Heart left ventricle (tissue), 16 donors: ENCODE measurements around the gene SEMA3E. TPM values are rescaled to one million over a fixed set of nuclear protein-coding genes. Genes with fewer than 3 reads are reported as not detected.

Source experiments
- ATAC-seq, 4 donors: fragments of 200-7000 bp; cut with Tn5 transposase; one replicate each; pipeline ENCODE4 v1.9.1; 2020 to 2022; ENCODE audit warnings: moderate library complexity in 4 of 4, mild to moderate bottlenecking in 3 of 4, moderate number of reproducible peaks in 1 of 4
- DNase-seq, 5 donors: peaks; one replicate each; pipeline ENCODE4 v3.0.0-alpha.2; 2020
- H3K27ac ChIP-seq, 12 donors: fragments of 200-600 bp; sonication (generic) in 4 of 12; one replicate each; pipeline versions ENCODE4 v1.5.0 to v1.8.0; 2016 to 2022; ENCODE audit warnings: mild to moderate bottlenecking in 2 of 12
- H3K27me3 ChIP-seq, 9 donors: fragments of 200-600 bp; sonication (generic) in 2 of 9; one replicate each; pipeline versions ENCODE4 v1.5.1 to v1.8.0; 2016 to 2022; ENCODE audit warnings: mild to moderate bottlenecking in 3 of 9
- H3K36me3 ChIP-seq, 9 donors: fragments of 200-600 bp; sonication (generic) in 2 of 9; one replicate each; pipeline versions ENCODE4 v1.5.0 to v1.8.0; 2018 to 2022; ENCODE audit warnings: mild to moderate bottlenecking in 2 of 9
- H3K4me1 ChIP-seq, 12 donors: fragments of 200-600 bp; sonication (generic) in 4 of 12; one replicate each; pipeline versions ENCODE4 v1.5.0 to v1.8.0; 2016 to 2022; ENCODE audit warnings: mild to moderate bottlenecking in 3 of 12
- H3K4me3 ChIP-seq, 12 donors: fragments of 200-600 bp; sonication (generic) in 4 of 12; one replicate each; pipeline versions ENCODE4 v1.5.0 to v1.8.0; 2017 to 2022; ENCODE audit warnings: mild to moderate bottlenecking in 9 of 12, moderate library complexity in 4 of 12
- H3K9me3 ChIP-seq, 12 donors: fragments of 200-600 bp; sonication (generic) in 4 of 12; one replicate each; pipeline versions ENCODE4 v1.5.0 to v1.8.0; 2016 to 2022; ENCODE audit warnings: mild to moderate bottlenecking in 1 of 12
- CTCF ChIP-seq, 12 donors: fragments of 200-600 bp; sonication (generic) in 4 of 12; IDR thresholded peaks; one replicate each; pipeline versions ENCODE4 v1.5.0 to v1.8.0; 2018 to 2022; ENCODE audit warnings: antibody characterized with exemption in 12 of 12, mild to moderate bottlenecking in 5 of 12
- POLR2A ChIP-seq, 2 donors: fragments of 450-650 bp; IDR thresholded peaks; one replicate each; pipeline ENCODE4 v1.6.1; 2017; ENCODE audit warnings: antibody characterized with exemption in 2 of 2, mild to moderate bottlenecking in 2 of 2, moderate library complexity in 2 of 2
- WGBS, 4 donors: extraction: QIAGEN DNeasy Blood & Tissue Kit in 2 of 4; methylation state at CpG; one replicate each; pipeline versions ENCODE4 v1.1.5 to v1.1.7; 2013 to 2018; 5-methylcytosine and 5-hydroxymethylcytosine counted together
- intact Hi-C, 10 donors: fragments of 100-400 bp; cut with DNase I; formaldehyde crosslinking; loops; one replicate each; pipeline versions ENCODE4 v1.11.1 to v1.14.2; 2022
- polyA plus RNA-seq, 2 donors: library from polyadenylated mRNA; stranded (reverse); fragments of 200-250 nt; gene quantifications; one replicate each; pipeline ENCODE4 v1.2.3, GENCODE V29; 2013
- total RNA-seq, 9 donors: library from RNA; depleted of rRNA in 2 of 9; stranded (reverse); fragments of >200 nt in 2 of 9; fragmentation: NEBNext Ultra II Directional in 3 of 9; extraction: Animal tissue kit (Norgen Biotek cat#: 25700) in 3 of 9; gene quantifications; one replicate each; pipeline versions ENCODE4 v1.1.0 to v1.2.4, GENCODE V29; 2016 to 2023
- donor health status: ischemic (EF 13 %, LVEDD 7.1; RV severe dilation, severe dysfunction).
- donor health status: healthy with polysubstance abuse.
- donor health status: DM: no; HTN: yes; CAD: no.
- donor health status: DM: no; HTN: no; CAD: no.
- donor health status: ischemic (EF 25% LVEDD 6.9; RV normal size, moderate dysfunction).
- donor health status: ischemic (EF 25% LVEDD 5.7; RV mildly dilated, moderate dysfunction).
- donor health status: healthy.
- donor health status: DM: yes; HTN: yes; CAD: no.
- donor health status: ischemic (EF 35%, LVEDD 5.7; RV mildly dilated, moderate dysfunction).
- donor health status: nonischemic (EF 11% LVEDD 7.7; RV severe dilation, severe dysfunction).
- donor health status: DM: yes; HTN: yes; CAD: no.
- donor health status: PGD.
- donor health status: ischemic (EF 29% LVEDD 5.4; RV normal size, mild dysfunction).
- donor health status: nonischemic (EF 23%, LVEDD 6.1; RV moderate dilation, normal function).

SEMA3E gene
- total and polyA plus RNA-seq, 11 donors = 0.04 to 1.2 (median 0.17) TPM; not detected in 3

- no peak overlapping the region for H3K4me3 ChIP-seq
- ATAC-seq = no peak
- H3K27me3 ChIP-seq = no peaks in the 10 kb centered on the region
- DNase-seq = no peak
- no peaks in the 10 kb centered on the region for H3K4me1 ChIP-seq
- no peaks in the 10 kb centered on the region for H3K36me3 ChIP-seq
- H3K9me3 ChIP-seq = peaks cover 0 to 4% (median 0%) of the 10 kb centered on the region in 12 donors
- intact Hi-C loops = no loop called here
- TF ChIP-seq CTCF (IDR thresholded peaks at IDR 0.05) = no peak
- WGBS, 4 donors = 72 to 79% (median 76%) methylated on average over 2 of the region's 2 CpGs
- H3K27ac ChIP-seq = no peak overlapping the region
Measured at GRCh38 chr7:83547526-83547925, 101.4 kb downstream of the SEMA3E start.

DNA sequence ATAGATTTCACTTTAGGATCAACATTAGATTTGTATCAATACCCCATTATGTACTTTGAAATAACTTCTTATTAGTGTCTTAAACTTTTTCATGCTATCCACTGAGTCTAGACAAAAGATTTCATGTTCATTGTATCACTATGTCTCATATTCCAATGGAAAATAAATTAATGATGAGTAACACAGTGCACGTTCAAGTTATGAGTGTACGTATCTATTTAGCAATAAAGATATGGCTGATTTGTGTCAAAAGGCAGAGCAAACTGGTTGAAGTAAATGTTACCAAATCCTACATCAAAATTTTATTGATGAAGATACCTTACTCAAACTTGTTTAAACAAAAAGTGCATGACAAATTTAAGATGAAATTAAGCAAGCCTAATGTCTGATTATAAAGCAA, 102.4 kb downstream of the SEMA3E start:
- WGBS, 4 donors = 42 to 87% (median 72%) methylated on average over 2 of the region's 2 CpGs
- no peak for ATAC-seq
- DNase-seq = no peak

DNA sequence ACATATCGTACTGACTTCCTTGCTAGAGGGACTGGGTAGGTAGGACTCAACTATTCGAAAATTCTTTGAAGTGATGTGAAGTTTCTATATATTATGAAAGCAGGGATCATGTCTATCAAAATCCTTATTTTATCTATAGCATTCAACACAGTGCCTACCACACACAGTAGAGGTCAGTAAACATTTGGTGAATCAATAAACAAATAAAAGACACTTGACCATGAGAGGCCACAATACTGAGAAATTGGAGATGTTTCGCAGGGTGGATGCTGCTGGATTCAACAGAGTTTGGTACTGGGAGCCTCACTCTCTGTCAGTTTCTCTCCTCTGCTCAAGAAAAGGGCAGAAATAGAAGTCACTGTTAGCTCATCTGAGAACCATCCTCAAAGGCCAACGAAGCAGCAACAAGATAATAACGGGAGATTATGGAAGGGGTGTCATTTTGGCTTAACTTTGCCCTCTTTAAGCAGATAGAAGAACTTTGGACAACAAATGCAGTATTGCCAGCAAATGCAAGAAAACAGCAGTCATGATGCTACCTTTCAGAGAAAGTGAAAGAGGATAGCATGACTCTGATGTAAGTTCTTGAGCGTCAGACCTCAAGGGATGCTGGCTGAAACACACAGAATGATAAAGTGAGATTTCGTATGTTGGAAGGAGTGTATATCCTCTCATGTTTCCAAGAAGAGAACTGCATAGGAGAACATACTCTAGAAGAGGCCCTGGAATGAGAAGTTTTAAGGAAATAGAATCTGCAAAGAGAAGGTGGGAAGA, 107.6 kb downstream of the SEMA3E start:
- 78 to 84% (median 80%) methylated on average over 7 of the region's 7 CpGs for WGBS, 4 donors
- TF ChIP-seq CTCF (IDR thresholded peaks at IDR 0.05) (no peak), POLR2A (IDR thresholded peaks at IDR 0.05) (no peak)
- intact Hi-C loops = no loop called here

More for the DNA sequence above, 102.4 kb downstream of the SEMA3E start:
- no peak overlapping the region for H3K27ac ChIP-seq
- TF ChIP-seq CTCF (IDR thresholded peaks at IDR 0.05) = no peak
- no peak for TF ChIP-seq POLR2A (IDR thresholded peaks at IDR 0.05)
- H3K36me3 ChIP-seq = no peaks in the 10 kb centered on the region
- no peak overlapping the region for H3K4me3 ChIP-seq
- no peaks in the 10 kb centered on the region for H3K4me1 ChIP-seq
- peaks cover 0 to 2% (median 0%) of the 10 kb centered on the region in 12 donors for H3K9me3 ChIP-seq
- intact Hi-C loops = no loop called here
- H3K27me3 ChIP-seq = no peaks in the 10 kb centered on the region

GRCh38 chr7:83534488-83534887, 114.5 kb downstream of the SEMA3E start:
- Histone ChIP-seq H3K36me3 (no peaks in the 10 kb centered on the region), H3K27ac (no peak overlapping the region), H3K4me1 (no peaks in the 10 kb centered on the region), H3K9me3 (no peaks in the 10 kb centered on the region), H3K27me3 (no peaks in the 10 kb centered on the region), H3K4me3 (no peak overlapping the region)
- ATAC-seq (no peak), DNase-seq (no peak)
- TF ChIP-seq CTCF (IDR thresholded peaks at IDR 0.05) (no peak), POLR2A (IDR thresholded peaks at IDR 0.05) (no peak)
- intact Hi-C loops = no loop called here

More for the DNA sequence above, 107.6 kb downstream of the SEMA3E start:
- no peaks in the 10 kb centered on the region for H3K9me3 ChIP-seq
- no peaks in the 10 kb centered on the region for H3K27me3 ChIP-seq
- H3K4me3 ChIP-seq = no peak overlapping the region
- no peak overlapping the region for H3K27ac ChIP-seq
- ATAC-seq (no peak), DNase-seq (no peak)
- no peaks in the 10 kb centered on the region for H3K4me1 ChIP-seq
- H3K36me3 ChIP-seq = no peaks in the 10 kb centered on the region
